Mononuclear cell (primary cell): Measurements from ENCODE around the gene CDKAL1. TPM values are rescaled to one million over a fixed set of nuclear protein-coding genes. Genes with fewer than 3 reads are reported as not detected.

Experiments
- H3K27me3 ChIP-seq: 2 replicates; pipeline ENCODE4 v1.6.0; 2011; ENCODE audit warnings: low read length, control low read depth; ENCODE audit not compliant: insufficient read depth
- H3K4me1 ChIP-seq: 2 replicates; pipeline ENCODE4 v1.5.1; 2011; ENCODE audit warnings: mild to moderate bottlenecking, low read length, control low read depth; ENCODE audit not compliant: insufficient read depth
- H3K4me3 ChIP-seq: 2 replicates; pipeline ENCODE4 v1.5.1; 2011; ENCODE audit warnings: mild to moderate bottlenecking, low read length, moderate library complexity
- H3K9me3 ChIP-seq: 2 replicates; pipeline ENCODE4 v1.5.1; 2011; ENCODE audit warnings: low read depth, mild to moderate bottlenecking, control low read depth, low read length
- total RNA-seq: library from RNA; depleted of rRNA; stranded (reverse); fragments of >200 nt; gene quantifications from one replicate; pipeline ENCODE4 v1.2.3, GENCODE V29; 2012

The CDKAL1 gene
- total RNA-seq, 1 donor = 26.6 TPM

DNA sequence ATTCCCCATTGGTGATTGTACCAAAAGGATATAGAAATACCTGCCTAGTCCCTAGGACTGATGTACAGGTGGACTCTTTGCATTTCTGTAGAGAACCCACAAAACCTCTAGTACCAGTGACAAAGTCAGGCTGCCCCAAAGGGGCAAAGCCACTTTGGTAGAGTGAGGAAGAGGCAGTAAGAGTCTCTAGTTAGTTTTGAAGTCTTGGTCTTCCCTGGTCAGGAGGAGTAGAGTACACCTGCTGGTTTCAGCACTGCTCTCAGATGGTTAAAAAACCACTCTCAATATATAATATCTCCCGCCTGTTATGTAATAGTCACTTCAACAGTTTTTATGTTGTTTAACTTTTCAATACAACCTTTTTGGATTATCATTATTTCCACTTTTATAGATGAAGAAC lies 344.9 kb downstream of the CDKAL1 start:
- H3K4me1 ChIP-seq = no peaks in the 10 kb centered on the region
- no peaks in the 10 kb centered on the region for H3K27me3 ChIP-seq
- peaks cover 11% of the 10 kb centered on the region for H3K9me3 ChIP-seq
- no peak overlapping the region for H3K4me3 ChIP-seq

DNA sequence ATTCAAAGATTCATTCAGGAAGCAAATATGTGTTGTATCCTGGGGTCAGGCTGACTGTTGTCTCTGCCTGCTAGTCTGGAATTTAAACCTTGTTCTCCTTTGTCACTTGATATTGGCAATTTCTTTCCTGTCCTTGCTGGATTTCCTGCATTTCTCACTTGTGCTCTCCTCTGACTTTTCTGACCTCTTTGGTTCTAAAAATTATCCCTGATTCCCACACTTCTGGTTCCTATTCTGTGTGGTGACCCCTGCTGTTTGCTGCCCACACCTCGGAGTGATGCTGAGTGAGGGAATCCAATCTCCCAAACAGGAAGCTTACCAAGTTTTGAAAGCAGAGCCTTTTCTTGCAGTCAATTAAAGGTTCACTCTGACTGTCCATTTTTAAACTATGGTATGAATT lies 345.3 kb downstream of the CDKAL1 start:
- H3K4me3 ChIP-seq = no peak overlapping the region
- H3K9me3 ChIP-seq = peaks cover 15% of the 10 kb centered on the region
- H3K27me3 ChIP-seq = no peaks in the 10 kb centered on the region
- H3K4me1 ChIP-seq = no peaks in the 10 kb centered on the region

DNA sequence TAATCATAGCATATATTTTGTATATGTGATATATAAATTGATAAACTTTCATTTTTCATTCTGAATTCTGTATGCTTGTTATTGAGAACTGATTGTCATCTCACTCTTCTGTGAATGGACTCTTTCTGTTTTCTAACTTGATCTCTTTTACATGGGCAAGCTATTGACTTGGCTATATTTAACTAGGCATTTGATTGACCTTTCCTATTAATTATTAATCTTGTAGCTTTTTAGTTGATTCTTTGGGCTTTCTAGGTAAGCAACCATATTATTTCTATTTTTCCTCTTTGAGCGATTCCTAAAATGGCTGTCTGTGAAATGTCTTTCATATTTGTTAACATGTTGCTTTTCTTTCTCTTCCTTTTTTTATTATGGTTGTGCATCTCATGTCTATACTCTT lies 347.1 kb downstream of the CDKAL1 start:
- no peak overlapping the region for H3K4me3 ChIP-seq
- peaks cover 30% of the 10 kb centered on the region for H3K9me3 ChIP-seq
- H3K4me1 ChIP-seq = no peaks in the 10 kb centered on the region
- H3K27me3 ChIP-seq = no peaks in the 10 kb centered on the region

DNA sequence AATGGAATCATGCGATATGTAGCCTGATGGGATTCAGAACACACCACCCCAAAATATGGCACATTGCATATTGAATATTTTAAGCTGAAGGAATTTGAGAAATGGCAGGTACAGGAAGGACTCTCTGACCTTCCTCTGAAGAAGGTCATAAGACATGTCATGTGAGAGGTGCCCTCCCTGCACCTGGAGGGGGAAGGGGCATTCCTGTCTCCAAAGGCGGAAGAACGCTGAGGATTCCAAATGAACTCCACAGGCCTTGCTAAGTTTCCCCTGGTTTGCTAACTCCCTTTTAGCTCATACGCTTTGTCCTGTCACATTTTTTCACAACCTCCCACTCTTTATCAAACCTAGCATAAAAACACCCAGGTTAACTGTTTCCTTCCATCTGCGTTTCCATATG lies 347.8 kb downstream of the CDKAL1 start:
- Histone ChIP-seq H3K27me3 (no peaks in the 10 kb centered on the region), H3K9me3 (peaks cover 33% of the 10 kb centered on the region), H3K4me3 (no peak overlapping the region), H3K4me1 (no peaks in the 10 kb centered on the region)

DNA sequence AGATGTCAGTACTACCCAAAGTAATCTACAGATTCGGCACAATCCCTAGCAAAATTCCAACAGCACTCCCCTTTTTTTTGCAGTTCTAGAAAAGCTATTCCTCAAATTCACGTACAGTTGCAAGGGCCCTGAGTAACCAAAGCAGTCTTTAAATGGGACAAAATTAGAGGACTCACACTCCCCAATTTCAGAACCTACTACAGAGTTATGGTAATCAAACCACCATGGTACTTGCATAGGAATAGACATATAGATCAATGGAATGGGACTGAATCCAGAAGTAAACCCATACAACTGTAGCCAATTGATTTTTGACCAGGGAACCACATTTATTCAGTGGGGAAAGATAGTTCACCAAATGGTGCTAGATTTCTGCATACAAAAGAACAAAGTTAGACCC lies 350.8 kb downstream of the CDKAL1 start:
- no peaks in the 10 kb centered on the region for H3K4me1 ChIP-seq
- peaks cover 33% of the 10 kb centered on the region for H3K9me3 ChIP-seq

DNA sequence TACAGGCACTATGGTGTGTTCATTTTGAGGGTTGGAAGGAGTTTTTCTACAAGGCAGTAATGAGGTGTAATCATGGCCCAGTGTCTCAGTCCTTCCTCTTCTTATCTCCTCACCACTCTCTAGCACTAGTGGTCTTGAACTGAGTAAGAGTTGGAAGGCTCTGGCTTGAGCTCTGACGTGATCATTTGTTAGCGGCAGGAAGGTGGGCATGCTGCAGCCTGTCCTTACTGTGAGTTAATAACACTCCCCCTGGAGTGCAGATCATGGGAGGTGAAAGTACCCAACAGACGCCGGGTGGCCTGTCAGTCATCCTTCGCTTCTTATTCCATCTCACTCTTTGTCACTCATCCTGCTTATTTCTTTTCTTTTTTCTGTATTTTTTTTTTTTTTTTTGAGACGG lies 356.9 kb downstream of the CDKAL1 start:
- no peak overlapping the region for H3K4me3 ChIP-seq
- no peaks in the 10 kb centered on the region for H3K4me1 ChIP-seq
- H3K9me3 ChIP-seq = peaks cover 4% of the 10 kb centered on the region
- no peaks in the 10 kb centered on the region for H3K27me3 ChIP-seq

More for the DNA sequence above, 350.8 kb downstream of the CDKAL1 start:
- H3K4me3 ChIP-seq = no peak overlapping the region
- no peaks in the 10 kb centered on the region for H3K27me3 ChIP-seq

DNA sequence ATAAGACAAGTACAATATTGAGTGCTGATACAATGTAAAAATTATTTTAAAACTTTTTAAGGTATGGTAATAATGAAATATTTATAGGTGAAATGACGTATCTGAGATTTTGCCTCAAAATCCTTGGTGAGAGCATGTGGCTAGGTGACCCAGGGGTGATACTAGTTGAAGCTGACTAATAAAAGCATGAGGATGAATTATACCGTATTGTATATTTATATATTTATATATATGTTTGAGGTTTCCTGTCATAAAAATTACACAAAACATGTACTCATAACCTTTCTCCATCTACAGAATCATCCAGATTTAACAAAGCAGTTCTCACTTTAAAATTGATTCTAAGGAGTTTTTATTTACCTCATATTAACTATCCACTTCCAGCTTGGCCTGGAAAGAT lies 358.1 kb downstream of the CDKAL1 start:
- no peaks in the 10 kb centered on the region for H3K27me3 ChIP-seq
- H3K4me1 ChIP-seq = no peaks in the 10 kb centered on the region
- H3K4me3 ChIP-seq = no peak overlapping the region
- no peaks in the 10 kb centered on the region for H3K9me3 ChIP-seq

DNA sequence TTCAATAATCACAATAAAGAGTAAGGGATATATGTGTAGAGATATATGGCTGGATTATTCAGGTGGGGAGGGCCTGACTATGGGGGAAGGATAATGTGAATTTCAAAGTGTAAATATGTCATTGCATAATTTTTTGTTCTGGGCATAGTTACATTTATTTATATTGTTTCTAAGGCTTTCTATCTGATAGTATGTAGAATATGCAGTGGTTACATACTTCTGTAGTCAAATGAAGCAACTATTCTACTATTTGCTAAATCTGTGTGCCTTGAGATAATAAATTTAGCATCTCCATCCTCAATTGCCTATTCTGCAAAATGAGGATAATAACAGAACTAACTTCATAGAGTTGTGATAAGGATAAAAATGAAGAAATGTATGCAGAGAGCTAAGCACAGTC lies 359.2 kb downstream of the CDKAL1 start:
- Histone ChIP-seq H3K27me3 (no peaks in the 10 kb centered on the region), H3K4me1 (no peaks in the 10 kb centered on the region), H3K9me3 (no peaks in the 10 kb centered on the region), H3K4me3 (no peak overlapping the region)

DNA sequence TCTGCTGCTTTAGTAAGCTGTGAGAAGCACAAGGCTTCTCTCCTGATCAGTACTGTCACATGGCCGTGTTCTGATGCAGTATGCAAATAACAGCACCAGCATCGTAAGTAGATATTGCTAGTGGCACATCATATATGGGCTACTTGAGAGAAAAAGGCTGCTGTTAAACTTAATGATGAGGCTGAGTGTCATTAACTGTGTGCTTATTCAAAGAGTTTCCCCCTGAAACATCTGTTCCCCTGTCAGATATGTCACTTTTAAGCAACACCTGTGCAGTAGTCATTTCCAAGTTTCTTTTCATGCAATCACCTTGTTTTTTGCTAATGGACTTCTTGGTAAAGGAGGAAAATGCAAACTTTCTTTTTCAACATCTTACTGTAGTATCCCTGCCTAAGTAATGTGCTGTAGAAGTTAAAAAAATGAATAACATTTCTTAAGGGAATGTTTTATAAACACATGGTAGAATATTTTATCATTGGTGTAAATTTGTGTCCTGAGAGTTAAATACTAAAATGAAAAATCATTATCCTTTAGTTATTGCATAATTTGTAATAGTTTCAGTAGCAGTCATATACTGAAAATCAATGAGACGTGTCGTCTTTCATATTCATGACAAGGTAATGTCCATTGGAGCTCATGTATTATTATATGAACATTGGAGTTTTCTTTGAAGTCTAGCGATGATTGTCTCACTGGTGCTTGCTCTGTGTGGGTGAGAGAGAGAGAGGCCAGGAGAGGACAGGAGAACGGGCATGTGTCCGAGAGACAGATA lies 366.3 kb downstream of the CDKAL1 start:
- Histone ChIP-seq H3K9me3 (no peaks in the 10 kb centered on the region), H3K4me1 (no peaks in the 10 kb centered on the region), H3K4me3 (no peak overlapping the region), H3K27me3 (no peaks in the 10 kb centered on the region)

DNA sequence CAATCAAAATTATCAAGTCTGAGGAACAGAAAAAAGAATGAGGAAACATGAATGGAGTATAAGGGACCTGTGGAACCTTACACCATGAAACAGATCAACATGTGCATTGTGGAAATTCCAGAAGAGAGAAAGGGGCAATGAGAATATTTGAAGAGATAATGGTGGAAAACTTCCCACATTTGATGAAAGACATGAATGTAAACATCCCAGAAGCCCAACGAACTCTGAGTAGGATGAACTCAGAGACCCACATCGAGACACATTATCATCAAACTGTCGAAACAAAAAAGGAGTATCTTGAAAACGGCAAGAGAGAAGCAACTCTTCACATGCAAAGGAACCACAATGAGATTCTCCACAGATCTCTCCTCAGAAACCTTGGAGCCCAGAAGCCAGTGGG lies 371.1 kb downstream of the CDKAL1 start:
- Histone ChIP-seq H3K27me3 (no peaks in the 10 kb centered on the region), H3K4me1 (peaks cover 4% of the 10 kb centered on the region), H3K4me3 (no peak overlapping the region), H3K9me3 (no peaks in the 10 kb centered on the region)

DNA sequence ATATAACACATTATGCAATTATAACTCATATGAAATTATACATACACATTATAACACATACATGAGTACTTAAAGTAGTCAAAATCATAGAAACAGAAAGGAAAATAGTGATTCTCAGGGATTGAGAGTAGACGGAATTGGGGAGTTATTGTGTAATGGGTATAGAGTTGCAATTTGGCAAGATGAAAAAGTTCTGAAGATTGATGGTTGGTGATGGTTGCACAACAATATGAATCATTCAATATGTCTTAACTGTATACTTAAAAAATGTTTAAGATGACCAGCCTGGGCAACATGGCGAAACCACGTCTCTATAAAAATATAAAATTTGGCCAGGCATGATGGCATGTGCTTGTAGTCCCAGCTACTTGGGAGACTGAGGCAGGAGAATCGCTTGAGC lies 372.7 kb downstream of the CDKAL1 start:
- Histone ChIP-seq H3K4me1 (peaks cover 4% of the 10 kb centered on the region), H3K27me3 (no peaks in the 10 kb centered on the region), H3K9me3 (no peaks in the 10 kb centered on the region), H3K4me3 (no peak overlapping the region)

DNA sequence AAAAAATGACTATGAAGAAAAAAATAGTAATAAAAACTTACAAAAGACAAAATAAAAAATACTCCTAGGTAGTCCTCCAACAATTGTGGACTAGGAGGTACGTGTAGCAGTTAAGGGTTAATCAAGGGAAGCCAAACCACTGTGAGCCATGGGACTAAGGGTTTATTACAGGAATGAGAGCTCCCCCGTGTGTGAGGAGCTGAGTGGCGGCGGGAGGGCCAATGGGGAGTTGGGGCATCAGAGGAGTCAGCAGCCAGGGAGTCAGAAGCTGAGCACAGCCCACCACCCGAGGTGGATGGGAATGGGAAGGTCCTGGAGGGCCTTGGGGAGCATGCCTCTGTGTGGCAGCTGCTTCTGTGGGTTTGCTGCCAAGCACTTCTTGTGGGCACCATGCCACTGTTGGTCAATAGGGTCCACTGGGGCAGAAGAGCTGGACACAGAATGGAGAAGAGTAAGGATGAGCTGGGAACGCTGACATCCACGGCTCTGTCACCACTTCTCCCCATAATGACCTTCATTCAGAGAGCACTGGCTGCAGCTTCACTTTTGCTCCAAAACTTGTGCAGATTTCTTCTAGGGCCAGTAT lies 373.3 kb downstream of the CDKAL1 start:
- H3K9me3 ChIP-seq = no peaks in the 10 kb centered on the region
- H3K4me3 ChIP-seq = no peak overlapping the region
- H3K27me3 ChIP-seq = no peaks in the 10 kb centered on the region
- H3K4me1 ChIP-seq = peaks cover 4% of the 10 kb centered on the region

DNA sequence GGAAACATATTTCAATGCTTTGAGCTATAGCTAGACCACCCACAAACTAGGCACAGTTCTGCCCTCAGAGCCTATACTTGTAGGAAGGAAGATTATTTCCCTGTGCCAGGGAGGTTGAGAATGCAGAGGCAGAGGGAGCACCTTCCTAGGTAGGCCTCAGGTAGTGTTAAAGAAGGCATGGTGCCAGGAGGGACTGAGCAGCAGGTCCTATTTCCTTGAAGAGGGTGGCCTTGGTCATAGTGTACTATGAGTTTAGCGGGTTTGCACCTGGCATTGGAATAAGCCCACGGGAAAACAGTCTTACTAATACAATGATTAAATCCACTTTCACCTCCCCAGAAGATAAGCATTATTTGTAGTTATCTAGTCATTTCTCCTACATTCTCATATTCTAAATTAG lies 375.4 kb downstream of the CDKAL1 start:
- H3K4me1 ChIP-seq = peaks cover 4% of the 10 kb centered on the region
- no peaks in the 10 kb centered on the region for H3K27me3 ChIP-seq
- H3K9me3 ChIP-seq = no peaks in the 10 kb centered on the region
- H3K4me3 ChIP-seq = no peak overlapping the region

DNA sequence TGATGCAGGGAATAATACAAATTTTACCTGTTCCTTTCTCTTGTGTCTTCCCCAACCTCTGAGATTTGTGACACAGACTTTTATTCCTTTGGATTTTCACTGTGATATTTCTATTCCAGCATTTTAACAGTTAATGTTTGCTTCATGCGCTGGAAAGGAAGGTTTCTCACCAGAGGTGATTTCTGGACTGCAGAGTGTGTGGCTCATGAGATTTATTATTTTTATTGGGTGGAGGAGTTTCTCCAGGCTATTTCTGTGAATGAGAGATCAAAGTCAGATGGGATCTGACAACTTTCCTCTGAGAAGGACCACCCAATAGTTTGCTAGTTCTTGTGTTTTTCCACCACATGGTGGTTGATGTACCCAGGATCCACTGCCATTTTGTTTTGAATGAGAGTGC lies 377.5 kb downstream of the CDKAL1 start:
- H3K9me3 ChIP-seq = peaks cover 7% of the 10 kb centered on the region
- no peaks in the 10 kb centered on the region for H3K27me3 ChIP-seq
- H3K4me1 ChIP-seq = peaks cover 4% of the 10 kb centered on the region
- no peak overlapping the region for H3K4me3 ChIP-seq

DNA sequence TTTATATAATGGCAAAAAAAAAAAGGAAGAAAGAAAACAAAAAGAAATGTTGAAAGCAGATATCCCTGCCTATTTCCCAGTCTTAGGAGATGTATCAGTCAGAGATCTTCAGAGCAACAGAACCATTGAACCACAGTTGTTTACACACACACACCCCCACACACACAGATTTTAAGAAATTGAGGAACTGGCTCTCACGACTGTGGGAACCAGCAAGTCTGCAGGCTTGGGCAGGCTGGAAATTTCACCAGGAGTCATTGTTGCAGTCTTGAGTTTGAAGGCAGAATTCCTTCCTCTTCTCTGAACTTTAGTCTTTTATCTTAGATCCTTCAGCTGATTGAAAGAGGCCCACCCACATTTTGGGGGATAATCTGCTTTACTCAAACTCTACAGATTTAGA lies 380.9 kb downstream of the CDKAL1 start:
- peaks cover 7% of the 10 kb centered on the region for H3K9me3 ChIP-seq
- H3K27me3 ChIP-seq = no peaks in the 10 kb centered on the region
- H3K4me3 ChIP-seq = no peak overlapping the region
- no peaks in the 10 kb centered on the region for H3K4me1 ChIP-seq

DNA sequence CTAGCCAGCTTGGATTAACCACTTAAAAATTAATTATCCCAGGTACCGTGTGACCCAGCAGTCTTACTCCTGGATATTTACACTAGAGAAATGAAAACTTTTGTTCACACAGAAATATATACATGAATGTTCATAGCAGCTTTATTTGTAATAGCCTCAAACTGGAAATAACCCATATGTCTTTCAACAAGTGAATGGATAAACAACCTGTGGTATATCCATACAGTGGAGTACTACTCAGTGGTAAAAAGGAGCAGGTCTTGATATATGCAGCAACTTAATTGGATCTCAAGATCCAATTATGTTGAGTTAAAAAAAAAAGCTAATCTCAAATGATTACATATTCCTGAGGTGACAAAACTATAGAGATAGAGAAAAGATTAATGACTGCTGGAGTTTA lies 381.4 kb downstream of the CDKAL1 start:
- Histone ChIP-seq H3K27me3 (no peaks in the 10 kb centered on the region), H3K4me1 (no peaks in the 10 kb centered on the region), H3K9me3 (peaks cover 7% of the 10 kb centered on the region), H3K4me3 (no peak overlapping the region)
